ENCODE results near the gene TAOK3.
"Not testable (repeated sequence)": the region's sequence is repeated elsewhere in the genome, so short reads cannot be mapped to it uniquely, and the experiment has no call there.

Gene TAOK3

GRCh38 chr12:118372541-118373495 is at the start of gene TAOK3:
TSS of gene TAOK3 (minus strand) at chr12:118372907. CDS start at chr12:118255567, 117,340 bp downstream.
- DNase-seq, result peak; percentile 98

- DNase-seq, result no peak
These were observed 48.0 kb upstream of the TAOK3 start for GRCh38 chr12:118420673-118421072.

- no peak for DNase-seq
These were observed 45.8 kb upstream of the TAOK3 start for GRCh38 chr12:118418385-118419057.

- DNase-seq, result no peak
These were observed 45.2 kb upstream of the TAOK3 start for GRCh38 chr12:118417942-118418341.

- DNase-seq, result no peak
These were observed 37.1 kb upstream of the TAOK3 start for GRCh38 chr12:118409834-118410233.

- not testable (repeated sequence) for DNase-seq
These were observed 35.5 kb upstream of the TAOK3 start for GRCh38 chr12:118408241-118408640.

- peak; percentile 57 for DNase-seq
These were observed 32.3 kb upstream of the TAOK3 start for GRCh38 chr12:118404876-118405521.

GRCh38 chr12:118402251-118402650 is 29.5 kb upstream of the TAOK3 start:
- DNase-seq, result no peak

GRCh38 chr12:118398940-118399339 is 26.2 kb upstream of the TAOK3 start:
- no peak for DNase-seq

GRCh38 chr12:118398524-118398923 is 25.8 kb upstream of the TAOK3 start:
- no peak for DNase-seq

GRCh38 chr12:118397708-118398440 is 25.2 kb upstream of the TAOK3 start:
- no peak for DNase-seq

GRCh38 chr12:118391836-118392235 is 19.1 kb upstream of the TAOK3 start:
- DNase-seq, result no peak

GRCh38 chr12:118391424-118391823 is 18.7 kb upstream of the TAOK3 start:
- DNase-seq, result no peak

GRCh38 chr12:118377884-118378470 is 5.3 kb upstream of the TAOK3 start:
- DNase-seq, result peak; percentile 75

GRCh38 chr12:118377021-118377883 is 4.5 kb upstream of the TAOK3 start:
- no peak for DNase-seq

- DNase-seq, result peak; percentile 95
These were observed 3.6 kb upstream of the TAOK3 start, which contains the start of gene SUDS3 for GRCh38 chr12:118376089-118377020. TSS of gene SUDS3 (plus strand) at chr12:118376555. CDS start at chr12:118376692, 137 bp downstream.

- no peak for DNase-seq
These were observed 2.6 kb upstream of the TAOK3 start for GRCh38 chr12:118375348-118375747.

- DNase-seq, result no peak
These were observed 2.2 kb upstream of the TAOK3 start for GRCh38 chr12:118374909-118375308.

GRCh38 chr12:118374126-118374725 is 1.5 kb upstream of the TAOK3 start:
- DNase-seq, result no peak

GRCh38 chr12:118373616-118374015 is 909 bp upstream of the TAOK3 start:
- no peak for DNase-seq
